HepG2 (cell line): ENCODE results near the gene CAMKMT. TPM values are rescaled to one million over a fixed set of nuclear protein-coding genes. Genes with fewer than 3 reads are reported as not detected.

Source experiments
- CBFB ChIP-seq: sonication (generic); formaldehyde crosslinking; IDR thresholded peaks from 2 replicates; pipeline ENCODE4 v1.4.0; 2020; ENCODE audit warnings: missing genetic modification reagents
- ETV5 ChIP-seq: IDR thresholded peaks from 2 replicates; pipeline ENCODE4 v1.6.1; 2018; ENCODE audit warnings: missing biosample characterization, missing genetic modification reagents, inconsistent platforms, borderline replicate concordance
- FOXA1 ChIP-seq, 2 experiments: fragments of 450-650 bp in 1 of 2; sonication (generic) in 1 of 2; formaldehyde crosslinking in 1 of 2; IDR thresholded peaks; 2 replicates each; pipeline versions ENCODE4 v1.4.0 to v1.6.1; 2016 to 2020; ENCODE audit warnings: missing genetic modification reagents in 1 of 2
- KDM5A ChIP-seq: fragments of 200-600 bp; sonication (generic); IDR thresholded peaks from 2 replicates; pipeline ENCODE4 v1.7.0; 2018; ENCODE audit warnings: antibody characterized with exemption, mild to moderate bottlenecking, low read length, borderline replicate concordance
- MEIS2 ChIP-seq: sonication (generic); formaldehyde crosslinking; IDR thresholded peaks from 2 replicates; pipeline ENCODE4 v1.9.0; 2021; ENCODE audit warnings: mild to moderate bottlenecking, missing genetic modification reagents
- NBN ChIP-seq: fragments of 450-650 bp; conservative IDR thresholded peaks from 2 replicates; pipeline ENCODE4 v1.6.1; 2017
- SMAD9 ChIP-seq: sonication (generic); formaldehyde crosslinking; IDR thresholded peaks from 2 replicates; pipeline ENCODE4 v1.5.1; 2020; ENCODE audit warnings: mild to moderate bottlenecking, missing genetic modification reagents
- SP2 ChIP-seq: sonication (generic); formaldehyde crosslinking; IDR thresholded peaks from 2 replicates; pipeline ENCODE4 v1.5.1; 2020; ENCODE audit warnings: mild to moderate bottlenecking, missing genetic modification reagents
- TAF1 ChIP-seq: sonication (generic); formaldehyde crosslinking; IDR thresholded peaks from 2 replicates; pipeline ENCODE4 v1.4.0; 2020; ENCODE audit warnings: missing genetic modification reagents
- ZFP62 ChIP-seq: sonication (generic); formaldehyde crosslinking; IDR thresholded peaks from 2 replicates; pipeline ENCODE4 v1.4.0; 2020; ENCODE audit warnings: missing genetic modification reagents
- ZNF224 ChIP-seq: sonication (generic); formaldehyde crosslinking; IDR thresholded peaks from 2 replicates; pipeline ENCODE4 v1.5.0; 2020; ENCODE audit warnings: mild to moderate bottlenecking, missing genetic modification reagents
- ZNF430 ChIP-seq: sonication (generic); formaldehyde crosslinking; IDR thresholded peaks from 2 replicates; pipeline ENCODE4 v1.9.0; 2021; ENCODE audit warnings: mild to moderate bottlenecking, missing genetic modification reagents
- ZNF446 ChIP-seq: sonication (generic); formaldehyde crosslinking; IDR thresholded peaks from 2 replicates; pipeline ENCODE4 v1.5.0; 2020; ENCODE audit warnings: mild to moderate bottlenecking, missing genetic modification reagents
- polyA plus RNA-seq, 8 experiments: library from polyadenylated mRNA; depleted of rRNA in 3 of 8; stranded (reverse) in 7 of 8; unstranded in 1 of 8; fragments of >200 nt; fragmentation: Illumina TruSeq in 4 of 8; extraction: Trizol in 4 of 8; gene quantifications; 2 replicates each; pipeline versions ENCODE4 v1.2.1 to v1.2.3, GENCODE V29; 2011 to 2016; ENCODE audit warnings: low read depth in 4 of 8, missing spikeins in 1 of 8, mixed read lengths in 1 of 8; ENCODE audit not compliant: insufficient read depth in 1 of 8
- total RNA-seq, 5 experiments: library from RNA; depleted of rRNA; stranded (reverse); fragments of >200 nt; fragmentation: Illumina TruSeq; extraction: Trizol; gene quantifications; 2 replicates each; pipeline ENCODE4 v1.2.3, GENCODE V29; 2016; ENCODE audit warnings: low read depth in 1 of 5
- TF ChIP-seq, protein P1 (sequence below): sonication (generic); formaldehyde crosslinking; IDR thresholded peaks from 2 replicates; pipeline ENCODE4 v1.5.1; 2020; ENCODE audit warnings: missing genetic modification reagents, mild to moderate bottlenecking, borderline replicate concordance
- TF ChIP-seq, protein P2 (sequence below): sonication (generic); formaldehyde crosslinking; IDR thresholded peaks from 2 replicates; pipeline ENCODE4 v1.4.0; 2020; ENCODE audit warnings: missing genetic modification reagents, mild to moderate bottlenecking, borderline replicate concordance
- TF ChIP-seq, protein P3 (sequence below): IDR thresholded peaks from 2 replicates; pipeline ENCODE4 v1.4.0; 2020; ENCODE audit warnings: mild to moderate bottlenecking, missing genetic modification reagents

CAMKMT gene
- total and polyA plus RNA-seq, 2 of the 13 experiments (the other 11 are each of a cell fraction or from before 2014, with no cell fraction given): 6.9 to 20.8 TPM

DNA sequence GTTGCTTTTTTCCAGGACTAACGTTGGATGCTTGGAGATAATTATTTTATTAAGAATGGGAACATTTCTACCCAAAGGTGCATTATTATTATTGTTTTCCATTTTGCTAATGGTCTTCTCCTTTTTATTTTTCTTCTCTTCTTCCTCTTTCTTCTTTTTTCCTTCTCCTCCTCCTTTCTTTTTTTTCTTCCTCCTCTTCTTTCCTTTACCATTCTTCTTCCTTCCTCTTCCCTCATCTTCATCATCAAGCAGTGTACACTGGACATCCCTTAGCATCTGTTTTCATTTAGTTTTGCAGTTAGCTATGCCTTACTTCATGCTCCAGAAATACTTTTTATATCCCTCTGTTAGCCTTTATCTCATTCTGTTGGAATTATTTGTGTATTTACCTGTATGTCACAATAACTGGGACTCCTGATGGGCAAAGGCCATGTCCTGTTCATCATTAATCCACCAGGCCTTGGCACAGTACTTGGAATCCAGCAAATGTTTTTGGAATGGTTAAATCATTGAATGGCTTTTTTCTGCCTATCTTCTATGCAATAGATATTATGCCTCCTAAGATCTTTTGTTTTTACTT, 162.7 kb downstream of the CAMKMT start (continued):
- TF ChIP-seq, protein P1, sequence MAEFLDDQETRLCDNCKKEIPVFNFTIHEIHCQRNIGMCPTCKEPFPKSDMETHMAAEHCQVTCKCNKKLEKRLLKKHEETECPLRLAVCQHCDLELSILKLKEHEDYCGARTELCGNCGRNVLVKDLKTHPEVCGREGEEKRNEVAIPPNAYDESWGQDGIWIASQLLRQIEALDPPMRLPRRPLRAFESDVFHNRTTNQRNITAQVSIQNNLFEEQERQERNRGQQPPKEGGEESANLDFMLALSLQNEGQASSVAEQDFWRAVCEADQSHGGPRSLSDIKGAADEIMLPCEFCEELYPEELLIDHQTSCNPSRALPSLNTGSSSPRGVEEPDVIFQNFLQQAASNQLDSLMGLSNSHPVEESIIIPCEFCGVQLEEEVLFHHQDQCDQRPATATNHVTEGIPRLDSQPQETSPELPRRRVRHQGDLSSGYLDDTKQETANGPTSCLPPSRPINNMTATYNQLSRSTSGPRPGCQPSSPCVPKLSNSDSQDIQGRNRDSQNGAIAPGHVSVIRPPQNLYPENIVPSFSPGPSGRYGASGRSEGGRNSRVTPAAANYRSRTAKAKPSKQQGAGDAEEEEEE (CRISPR knock-in tag): no peak
- no peak for TF ChIP-seq MEIS2 (CRISPR knock-in tag)
- no peak for TF ChIP-seq CBFB (CRISPR knock-in tag)
- TF ChIP-seq, protein P2, sequence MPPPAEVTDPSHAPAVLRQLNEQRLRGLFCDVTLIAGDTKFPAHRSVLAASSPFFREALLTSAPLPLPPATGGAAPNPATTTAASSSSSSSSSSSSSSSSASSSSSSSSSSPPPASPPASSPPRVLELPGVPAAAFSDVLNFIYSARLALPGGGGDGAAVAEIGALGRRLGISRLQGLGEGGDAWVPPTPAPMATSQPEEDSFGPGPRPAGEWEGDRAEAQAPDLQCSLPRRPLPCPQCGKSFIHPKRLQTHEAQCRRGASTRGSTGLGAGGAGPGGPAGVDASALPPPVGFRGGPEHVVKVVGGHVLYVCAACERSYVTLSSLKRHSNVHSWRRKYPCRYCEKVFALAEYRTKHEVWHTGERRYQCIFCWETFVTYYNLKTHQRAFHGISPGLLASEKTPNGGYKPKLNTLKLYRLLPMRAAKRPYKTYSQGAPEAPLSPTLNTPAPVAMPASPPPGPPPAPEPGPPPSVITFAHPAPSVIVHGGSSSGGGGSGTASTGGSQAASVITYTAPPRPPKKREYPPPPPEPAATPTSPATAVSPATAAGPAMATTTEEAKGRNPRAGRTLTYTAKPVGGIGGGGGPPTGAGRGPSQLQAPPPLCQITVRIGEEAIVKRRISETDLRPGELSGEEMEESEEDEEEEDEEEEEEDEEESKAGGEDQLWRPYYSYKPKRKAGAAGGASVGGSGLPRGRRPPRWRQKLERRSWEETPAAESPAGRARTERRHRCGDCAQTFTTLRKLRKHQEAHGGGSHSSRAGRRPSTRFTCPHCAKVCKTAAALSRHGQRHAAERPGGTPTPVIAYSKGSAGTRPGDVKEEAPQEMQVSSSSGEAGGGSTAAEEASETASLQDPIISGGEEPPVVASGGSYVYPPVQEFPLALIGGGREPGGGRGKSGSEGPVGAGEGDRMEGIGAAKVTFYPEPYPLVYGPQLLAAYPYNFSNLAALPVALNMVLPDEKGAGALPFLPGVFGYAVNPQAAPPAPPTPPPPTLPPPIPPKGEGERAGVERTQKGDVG (CRISPR knock-in tag): no peak
- no peak for TF ChIP-seq ZNF224 (CRISPR knock-in tag)
- peak; percentile 35; the same call in 1 of the 2 replicates for TF ChIP-seq ETV5 (CRISPR knock-in tag)
- TF ChIP-seq, protein P3, sequence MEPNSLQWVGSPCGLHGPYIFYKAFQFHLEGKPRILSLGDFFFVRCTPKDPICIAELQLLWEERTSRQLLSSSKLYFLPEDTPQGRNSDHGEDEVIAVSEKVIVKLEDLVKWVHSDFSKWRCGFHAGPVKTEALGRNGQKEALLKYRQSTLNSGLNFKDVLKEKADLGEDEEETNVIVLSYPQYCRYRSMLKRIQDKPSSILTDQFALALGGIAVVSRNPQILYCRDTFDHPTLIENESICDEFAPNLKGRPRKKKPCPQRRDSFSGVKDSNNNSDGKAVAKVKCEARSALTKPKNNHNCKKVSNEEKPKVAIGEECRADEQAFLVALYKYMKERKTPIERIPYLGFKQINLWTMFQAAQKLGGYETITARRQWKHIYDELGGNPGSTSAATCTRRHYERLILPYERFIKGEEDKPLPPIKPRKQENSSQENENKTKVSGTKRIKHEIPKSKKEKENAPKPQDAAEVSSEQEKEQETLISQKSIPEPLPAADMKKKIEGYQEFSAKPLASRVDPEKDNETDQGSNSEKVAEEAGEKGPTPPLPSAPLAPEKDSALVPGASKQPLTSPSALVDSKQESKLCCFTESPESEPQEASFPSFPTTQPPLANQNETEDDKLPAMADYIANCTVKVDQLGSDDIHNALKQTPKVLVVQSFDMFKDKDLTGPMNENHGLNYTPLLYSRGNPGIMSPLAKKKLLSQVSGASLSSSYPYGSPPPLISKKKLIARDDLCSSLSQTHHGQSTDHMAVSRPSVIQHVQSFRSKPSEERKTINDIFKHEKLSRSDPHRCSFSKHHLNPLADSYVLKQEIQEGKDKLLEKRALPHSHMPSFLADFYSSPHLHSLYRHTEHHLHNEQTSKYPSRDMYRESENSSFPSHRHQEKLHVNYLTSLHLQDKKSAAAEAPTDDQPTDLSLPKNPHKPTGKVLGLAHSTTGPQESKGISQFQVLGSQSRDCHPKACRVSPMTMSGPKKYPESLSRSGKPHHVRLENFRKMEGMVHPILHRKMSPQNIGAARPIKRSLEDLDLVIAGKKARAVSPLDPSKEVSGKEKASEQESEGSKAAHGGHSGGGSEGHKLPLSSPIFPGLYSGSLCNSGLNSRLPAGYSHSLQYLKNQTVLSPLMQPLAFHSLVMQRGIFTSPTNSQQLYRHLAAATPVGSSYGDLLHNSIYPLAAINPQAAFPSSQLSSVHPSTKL (CRISPR knock-in tag): peak; percentile 62
- no peak for TF ChIP-seq ZNF446 (CRISPR knock-in tag)
- no peak for TF ChIP-seq ZFP62 (CRISPR knock-in tag)
- TF ChIP-seq SP2 (CRISPR knock-in tag): no peak
- TF ChIP-seq KDM5A: no peak
- TF ChIP-seq NBN: no peak
- no peak for TF ChIP-seq FOXA1 (IDR thresholded peaks at IDR 0.05)
- peak; percentile 54; the same call in 1 of the 2 replicates for TF ChIP-seq FOXA1 (CRISPR knock-in tag; IDR thresholded peaks at IDR 0.05)
- no peak for TF ChIP-seq ZNF430 (CRISPR knock-in tag)
- no peak for TF ChIP-seq TAF1 (CRISPR knock-in tag)
- TF ChIP-seq SMAD9: no peak
